HG02973 (cell line): ENCODE measurements around the gene TEDC2.
"Not testable (repeated sequence)": the region's sequence is repeated elsewhere in the genome, so short reads cannot be mapped to it uniquely, and the experiment has no call there.

ENCODE experiments used
- ATAC-seq: cut with Tn5 transposase; IDR thresholded peaks from one replicate; pipeline ENCODE4 v1.9.1; 2021; ENCODE audit warnings: moderate library complexity; ENCODE audit not compliant: unreplicated experiment

TEDC2 gene

DNA sequence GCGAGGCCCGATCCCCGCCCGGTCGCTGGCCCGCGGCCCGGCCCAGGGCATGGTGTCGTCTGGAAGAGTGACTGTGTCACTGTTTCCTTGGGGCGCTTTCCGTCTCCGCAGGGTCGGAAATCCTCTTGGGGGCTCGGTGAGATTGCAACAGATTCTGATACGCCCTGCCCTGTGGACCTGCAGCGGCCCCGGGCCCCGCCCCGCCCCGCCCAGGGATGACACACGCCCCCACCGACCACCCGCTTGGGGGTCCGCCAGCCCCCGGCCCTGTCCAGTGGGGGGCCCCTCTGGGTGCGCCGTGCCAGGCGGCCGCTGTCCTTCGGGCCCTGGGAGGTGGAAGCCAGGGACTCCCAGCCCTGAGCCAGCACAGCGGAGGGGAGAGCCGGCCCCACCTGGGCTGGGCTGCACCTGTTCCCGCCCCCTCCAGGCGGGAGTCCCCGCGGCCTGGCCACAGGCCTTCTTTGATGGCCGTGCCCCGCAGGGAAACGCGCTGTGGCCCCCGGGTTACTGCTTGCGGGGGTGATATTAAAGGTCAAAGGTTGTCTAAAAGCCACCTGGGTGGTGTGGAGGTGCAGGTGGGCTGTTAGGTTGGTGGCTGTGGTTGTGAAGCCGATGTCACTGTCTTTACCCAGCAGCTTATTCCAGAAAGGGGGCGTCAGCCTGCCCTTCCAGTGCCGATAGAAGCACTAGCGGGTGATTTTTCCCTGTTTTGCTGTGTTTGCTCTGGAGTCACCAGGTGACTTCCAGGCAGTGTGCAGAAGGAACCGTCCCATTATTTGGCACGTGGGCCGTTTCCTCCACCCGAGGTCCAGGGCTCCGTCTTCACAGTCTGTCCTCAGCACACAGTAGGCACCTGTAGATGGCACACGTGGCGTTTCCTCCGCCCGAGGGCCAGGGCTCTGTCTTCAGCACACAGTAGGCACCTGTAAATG, 15.8 kb downstream of the TEDC2 start:
- no peak for ATAC-seq

DNA sequence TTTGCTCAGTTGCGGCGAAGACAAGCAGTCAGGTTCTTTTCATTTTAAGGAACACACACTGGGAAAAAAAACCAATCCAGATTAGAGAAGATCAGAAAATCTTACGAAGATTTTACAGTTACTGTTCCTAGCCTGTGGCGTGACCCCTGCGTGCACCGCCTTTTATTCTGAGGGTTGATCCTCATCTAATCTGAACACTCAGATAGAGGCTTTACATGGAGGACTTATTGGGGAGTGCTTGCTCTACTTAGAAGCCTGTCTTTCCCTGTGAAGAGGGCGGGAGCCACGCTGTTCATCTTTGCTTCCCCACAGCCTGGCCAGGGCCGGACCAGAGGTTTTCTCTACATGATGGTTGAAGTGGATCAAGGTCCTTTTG, 16.4 kb downstream of the TEDC2 start:
- no peak for ATAC-seq

DNA sequence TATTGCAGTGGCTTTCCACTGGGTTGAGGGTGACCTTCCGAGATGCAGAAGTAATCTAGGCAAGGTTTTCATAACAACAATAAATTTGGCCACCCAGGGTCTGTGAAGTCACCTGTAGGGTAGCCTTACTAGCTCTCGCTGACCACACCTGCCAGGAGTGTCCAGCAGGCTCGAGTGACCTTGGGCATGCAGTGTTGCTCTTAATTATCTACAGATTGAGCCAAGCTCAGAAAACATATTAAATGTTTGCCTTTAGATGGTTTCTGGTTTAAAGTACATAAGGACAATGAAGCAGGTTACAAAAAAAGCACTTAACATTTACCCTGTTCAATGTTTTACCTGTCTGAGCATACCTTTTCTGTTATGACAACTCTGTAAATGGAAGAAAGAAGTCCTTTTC, 16.8 kb downstream of the TEDC2 start:
- no peak for ATAC-seq

DNA sequence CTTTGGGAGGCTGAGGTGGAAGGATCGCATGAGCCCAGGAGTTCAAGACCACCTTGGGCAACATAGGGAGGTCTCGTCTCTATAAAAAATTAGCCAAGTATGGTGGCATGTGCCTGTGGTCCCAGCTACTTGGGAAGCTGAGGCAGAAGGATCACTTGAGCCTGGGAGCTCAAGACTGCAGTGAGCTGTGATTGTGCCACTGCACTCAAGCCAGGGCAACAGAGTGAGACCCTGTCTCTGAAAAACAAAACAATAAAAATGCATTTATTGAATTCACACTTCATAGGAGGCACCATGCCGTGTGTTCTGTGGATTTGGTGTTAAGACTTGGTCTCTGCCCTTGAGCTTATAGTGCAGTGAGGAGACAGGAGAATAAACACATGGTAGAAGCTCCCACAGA, 17.4 kb downstream of the TEDC2 start:
- ATAC-seq, result no peak

DNA sequence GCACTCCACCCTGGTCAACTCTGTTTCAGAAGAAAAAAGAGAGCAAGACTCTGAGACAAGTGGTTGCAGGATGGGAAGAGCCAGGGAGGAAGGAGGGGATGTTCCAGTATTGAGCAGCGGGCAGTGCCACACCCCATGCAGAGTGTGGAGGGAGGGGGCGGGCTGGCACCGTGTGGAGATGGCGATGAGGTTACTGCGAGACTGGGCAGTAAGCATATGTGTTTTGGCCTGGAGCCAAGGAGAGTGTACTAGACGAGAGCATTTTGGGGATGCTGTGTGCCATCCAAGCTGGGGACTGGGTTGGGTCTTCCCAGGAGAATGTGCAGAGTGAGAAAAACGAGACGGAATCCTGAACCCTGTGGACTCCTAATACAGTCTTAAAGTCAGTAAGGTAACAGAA, 18.4 kb downstream of the TEDC2 start:
- no peak for ATAC-seq

DNA sequence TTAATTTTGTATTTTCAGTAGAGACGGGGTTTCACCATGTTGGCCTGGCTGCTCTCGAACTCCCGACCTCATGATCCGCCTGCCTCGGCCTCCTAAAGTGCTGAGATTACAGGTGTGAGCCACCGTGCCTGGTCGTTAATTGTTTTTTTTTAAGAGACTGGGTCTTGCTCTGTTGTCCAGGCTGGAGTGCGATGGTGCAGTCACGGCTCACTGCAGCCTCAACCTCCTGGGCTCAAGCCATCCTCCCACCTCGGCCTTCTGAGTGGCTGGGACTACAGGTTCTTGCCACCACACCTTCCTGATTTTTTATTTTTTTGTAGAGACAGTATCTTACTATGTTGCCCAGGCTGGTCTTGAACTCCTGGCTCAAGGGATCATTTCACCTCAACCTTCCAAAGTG, 20.1 kb downstream of the TEDC2 start:
- ATAC-seq, result not testable (repeated sequence)

DNA sequence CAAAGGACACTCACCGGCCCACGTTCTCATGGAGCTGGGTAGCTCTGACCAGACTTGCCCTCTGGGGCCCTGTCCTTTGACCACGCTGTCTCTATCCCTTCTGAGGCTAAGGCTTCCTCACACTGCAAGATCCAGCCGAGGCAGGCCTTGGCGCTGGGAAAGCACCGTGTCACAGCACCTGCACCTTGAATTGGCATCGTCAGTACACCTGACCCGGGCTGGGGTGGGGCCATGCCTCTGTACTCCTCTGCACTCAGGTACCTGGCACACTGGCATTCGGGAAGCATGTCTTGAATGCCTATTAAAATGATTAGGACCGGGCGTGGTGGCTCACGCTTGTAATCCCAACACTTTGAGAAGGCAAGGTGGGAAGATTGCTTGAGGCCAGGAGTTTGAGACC, 21.0 kb downstream of the TEDC2 start:
- no peak for ATAC-seq

DNA sequence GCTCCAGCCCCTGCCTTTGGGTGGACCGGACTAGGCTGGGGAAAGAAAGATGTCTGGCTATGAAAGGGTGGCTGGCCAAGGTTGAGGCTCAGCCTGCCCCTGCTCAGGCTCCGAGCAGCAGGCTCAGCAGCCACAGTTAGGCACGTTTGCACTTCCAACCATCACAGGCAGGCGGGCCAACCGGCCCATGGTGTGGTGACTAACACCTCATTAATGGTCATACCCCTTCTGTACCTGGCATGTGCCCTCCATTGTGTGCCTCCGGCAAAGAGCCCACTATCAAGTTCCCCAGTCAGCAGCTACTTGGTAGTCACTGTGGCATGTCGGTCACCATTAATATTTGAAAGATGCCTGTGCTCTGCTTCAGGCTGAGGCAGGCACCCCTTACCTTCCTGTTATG, 21.8 kb downstream of the TEDC2 start:
- no peak for ATAC-seq

DNA sequence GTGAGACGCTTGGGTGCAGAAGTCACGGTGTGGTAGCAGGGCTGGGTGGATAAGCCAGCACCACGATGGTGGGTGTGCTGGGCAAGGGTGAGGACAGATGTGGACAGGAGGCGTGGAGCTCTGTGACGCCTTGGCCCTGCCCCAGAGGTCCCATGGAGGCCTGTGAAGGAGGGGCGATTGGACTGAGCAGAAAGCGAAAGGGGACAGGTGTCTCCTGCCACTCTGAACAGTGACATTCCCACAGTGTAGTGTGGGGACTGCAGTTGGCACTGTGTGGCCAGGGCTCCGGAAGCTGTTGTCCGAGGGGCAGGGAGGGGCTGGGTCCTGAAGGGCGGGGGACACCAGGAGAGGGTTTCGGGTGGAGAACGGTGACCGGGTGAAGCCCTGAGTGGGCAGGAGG, 22.3 kb downstream of the TEDC2 start:
- no peak for ATAC-seq

DNA sequence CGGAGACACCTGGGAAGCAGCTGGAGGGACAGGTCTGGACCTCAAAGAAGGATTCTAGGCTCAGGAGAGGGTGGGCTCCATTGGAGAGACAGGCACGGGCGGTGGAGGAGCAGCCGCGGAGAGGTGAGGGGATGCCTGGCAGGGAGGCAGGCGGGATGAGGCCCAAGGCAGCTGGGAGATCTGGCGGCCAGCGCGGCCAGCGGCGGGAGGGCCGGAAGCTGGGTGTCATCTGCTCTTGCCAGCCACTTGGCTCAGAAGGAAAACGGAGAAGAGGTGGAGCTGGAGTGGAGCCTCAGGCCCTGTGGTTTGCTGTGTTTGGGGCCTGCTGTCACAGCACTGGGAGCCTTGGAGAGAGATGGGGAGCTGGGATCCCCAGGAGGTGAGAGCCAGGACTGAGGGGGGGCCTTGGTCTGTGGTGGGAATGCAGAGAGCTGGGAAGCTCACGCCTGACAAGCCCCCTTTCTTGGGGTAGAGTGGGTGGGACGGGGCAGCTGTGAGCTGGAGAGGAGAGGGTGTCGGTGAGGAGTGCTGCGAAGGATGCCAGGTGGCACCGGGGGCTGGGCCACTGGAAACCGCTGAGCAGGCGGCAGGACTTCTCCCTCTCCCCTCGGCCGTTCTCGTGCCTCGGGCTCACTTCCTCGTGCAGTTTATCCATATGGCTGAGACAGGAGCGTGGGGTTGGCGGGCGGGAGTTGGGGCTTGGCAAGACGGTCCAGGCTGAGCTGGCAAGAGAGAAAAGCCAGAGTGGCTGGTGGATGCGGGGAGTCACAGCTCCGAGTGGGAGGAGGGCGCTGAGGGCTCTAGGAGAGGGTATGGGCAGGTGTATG, 23.0 kb downstream of the TEDC2 start:
- no peak for ATAC-seq

DNA sequence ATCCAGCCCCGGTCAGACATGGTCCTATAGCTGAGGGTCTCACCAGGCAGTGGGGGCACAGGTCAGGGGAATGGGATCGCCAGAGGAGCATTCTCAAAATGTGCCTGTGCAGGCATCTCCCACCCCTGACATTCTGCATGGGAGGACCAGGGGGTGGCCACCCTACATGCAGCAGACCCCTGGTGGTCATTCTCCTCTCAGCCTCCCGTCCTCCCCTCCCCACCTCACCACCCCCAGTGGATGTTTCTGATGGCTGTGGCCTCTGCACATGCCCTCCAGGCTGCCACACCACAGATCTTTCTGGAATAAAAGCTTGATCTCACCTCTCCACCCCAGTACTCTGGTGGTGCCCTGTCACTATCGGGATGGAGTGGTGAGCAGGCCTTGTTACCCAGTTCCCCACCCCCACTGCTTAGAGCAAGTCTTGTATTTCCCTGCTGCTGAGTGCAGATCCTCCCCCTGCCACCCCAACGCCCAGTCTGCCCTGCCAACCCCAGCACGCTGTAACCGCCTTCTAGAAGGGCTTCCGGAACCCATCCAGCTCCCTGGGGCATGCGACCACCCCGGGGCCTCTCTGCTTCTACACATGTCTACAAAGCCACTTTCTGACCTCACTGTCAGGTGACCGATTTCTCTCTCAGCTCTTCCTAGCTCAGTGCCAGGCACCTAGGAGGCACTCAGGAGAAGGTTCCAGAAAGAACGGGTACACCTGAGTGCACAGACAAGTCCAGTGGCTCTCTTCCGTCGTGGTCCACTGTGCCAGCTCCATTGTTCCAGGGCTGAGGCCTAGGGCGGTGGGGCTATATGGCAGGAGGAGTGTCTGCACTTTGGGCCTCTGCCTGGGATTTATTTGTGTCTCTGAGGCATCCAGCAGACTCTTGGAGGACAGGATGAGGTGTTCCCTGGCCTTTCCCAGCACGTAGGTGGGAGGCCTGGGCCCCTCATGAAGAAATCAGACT, 24.3 kb downstream of the TEDC2 start:
- no peak for ATAC-seq

DNA sequence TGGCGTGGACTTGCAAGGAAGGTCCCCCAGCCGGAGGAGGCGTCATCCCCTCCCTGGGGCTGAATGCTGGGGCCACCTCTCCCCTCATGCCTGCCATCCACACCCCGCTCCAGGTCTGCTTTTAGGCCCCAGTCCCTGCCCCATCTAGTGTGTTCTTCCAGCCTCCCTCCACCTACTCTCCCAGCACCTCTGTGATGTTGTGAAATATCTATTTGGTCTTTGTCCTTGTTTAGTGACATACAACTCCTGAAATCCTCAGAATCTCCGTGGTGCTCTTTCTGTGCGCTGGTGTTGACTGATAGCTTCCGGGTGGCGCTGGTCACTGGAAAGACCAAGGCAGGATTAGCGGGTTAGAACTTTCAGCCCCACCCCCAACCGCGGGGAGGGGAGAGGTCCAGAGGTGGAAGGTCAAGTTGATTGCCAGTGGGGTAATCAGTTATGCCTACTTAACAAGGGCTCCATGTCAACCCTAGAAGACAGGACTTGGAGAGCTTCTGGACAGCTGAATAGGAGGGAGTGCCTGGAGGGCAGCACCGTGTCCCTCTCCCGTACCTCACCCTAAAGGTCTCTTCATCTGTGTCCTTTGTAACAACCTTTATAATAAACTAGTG, 25.1 kb downstream of the TEDC2 start:
- no peak for ATAC-seq

DNA sequence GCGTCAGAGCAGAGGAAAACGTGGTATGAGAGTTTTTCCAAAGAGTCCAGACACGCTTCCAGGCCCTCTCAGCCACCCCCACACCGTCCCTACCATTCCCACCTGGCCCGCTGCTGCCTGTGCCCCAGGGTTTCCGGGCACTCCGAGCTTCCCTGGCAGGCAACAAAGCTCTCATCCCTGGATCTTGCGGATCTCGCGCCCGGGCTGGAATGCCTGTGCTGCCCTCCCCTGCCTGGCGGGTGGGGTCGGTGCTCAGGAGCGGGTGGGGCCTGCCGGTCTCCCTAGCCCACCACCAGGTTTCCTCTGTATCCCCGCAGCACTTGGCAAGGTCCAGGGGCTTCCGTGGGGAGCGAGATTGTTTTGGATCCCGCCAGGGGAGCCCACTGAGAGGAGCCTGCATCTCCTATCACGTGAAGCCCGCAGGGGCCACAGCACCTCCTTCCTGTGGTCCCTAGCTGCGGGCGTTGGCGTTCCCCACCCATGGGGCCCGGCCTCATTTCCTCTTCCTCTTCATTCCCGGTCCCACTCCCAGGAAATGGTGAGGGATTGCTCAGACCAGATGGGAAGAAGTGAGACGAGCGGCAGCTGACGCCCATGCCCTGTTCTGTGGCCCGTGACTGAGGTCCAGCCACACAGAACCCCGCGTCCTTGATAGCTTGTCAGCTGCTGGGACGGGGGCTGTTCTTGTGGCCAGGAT, 26.1 kb downstream of the TEDC2 start:
- no peak for ATAC-seq

DNA sequence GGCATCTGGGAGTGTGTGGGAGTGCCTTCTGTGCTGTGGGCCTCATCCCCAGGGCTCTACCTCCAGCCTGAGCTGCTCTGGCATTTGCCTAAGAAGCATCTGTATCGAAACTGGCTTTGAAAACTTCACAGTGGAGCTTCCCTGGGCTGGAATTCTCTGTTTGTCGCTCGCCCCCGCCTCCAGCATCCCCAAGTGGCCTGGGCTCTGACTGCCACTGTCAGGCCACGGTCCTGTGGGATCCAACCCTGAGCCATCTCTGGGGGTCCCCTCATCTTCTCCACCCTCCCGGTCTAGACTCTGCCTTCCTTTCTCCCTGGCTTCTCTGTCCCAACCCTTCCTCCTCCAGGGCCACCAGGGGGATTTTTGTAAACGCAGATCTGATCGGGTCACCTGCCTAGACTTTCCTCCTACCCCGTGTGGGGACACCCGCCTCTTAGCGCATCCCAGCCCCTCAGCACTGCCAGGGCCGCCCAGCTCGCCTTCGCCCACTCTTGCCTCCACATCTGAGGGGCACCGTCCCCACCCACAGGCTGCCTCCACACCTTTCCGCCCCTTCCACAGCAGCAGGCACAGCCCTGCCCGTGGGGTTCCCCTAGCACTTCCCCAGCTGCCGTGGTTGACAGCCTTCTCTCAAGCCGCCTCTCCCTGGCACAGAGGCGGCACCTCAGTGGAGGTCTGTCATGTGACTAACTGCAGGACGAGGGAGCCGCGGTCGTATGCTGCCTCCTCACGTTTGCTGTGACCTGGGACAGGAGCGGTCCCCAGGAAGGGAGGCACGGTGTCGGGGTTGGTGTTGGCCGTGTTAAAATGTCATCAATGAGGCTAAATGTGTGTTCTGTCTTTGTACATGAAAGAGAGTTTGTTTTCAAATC, 27.0 kb downstream of the TEDC2 start:
- ATAC-seq, result no peak

DNA sequence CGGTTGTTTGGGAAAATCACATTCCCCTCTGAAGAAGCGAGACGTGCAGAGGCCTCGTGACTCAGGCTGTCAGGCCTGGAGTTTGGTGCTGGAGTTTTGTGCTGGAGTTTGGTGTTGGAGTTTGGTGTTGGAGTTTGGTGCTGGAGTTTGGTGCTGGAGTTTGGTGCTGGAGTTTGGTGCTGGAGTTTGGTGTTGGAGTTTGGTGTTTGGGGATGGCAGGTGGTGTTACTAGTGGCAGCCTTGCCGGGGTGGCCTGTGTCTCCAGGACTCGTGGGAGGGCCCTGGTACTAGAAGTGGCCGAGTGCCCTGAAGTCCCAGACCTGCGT, 27.6 kb downstream of the TEDC2 start:
- ATAC-seq, result no peak

DNA sequence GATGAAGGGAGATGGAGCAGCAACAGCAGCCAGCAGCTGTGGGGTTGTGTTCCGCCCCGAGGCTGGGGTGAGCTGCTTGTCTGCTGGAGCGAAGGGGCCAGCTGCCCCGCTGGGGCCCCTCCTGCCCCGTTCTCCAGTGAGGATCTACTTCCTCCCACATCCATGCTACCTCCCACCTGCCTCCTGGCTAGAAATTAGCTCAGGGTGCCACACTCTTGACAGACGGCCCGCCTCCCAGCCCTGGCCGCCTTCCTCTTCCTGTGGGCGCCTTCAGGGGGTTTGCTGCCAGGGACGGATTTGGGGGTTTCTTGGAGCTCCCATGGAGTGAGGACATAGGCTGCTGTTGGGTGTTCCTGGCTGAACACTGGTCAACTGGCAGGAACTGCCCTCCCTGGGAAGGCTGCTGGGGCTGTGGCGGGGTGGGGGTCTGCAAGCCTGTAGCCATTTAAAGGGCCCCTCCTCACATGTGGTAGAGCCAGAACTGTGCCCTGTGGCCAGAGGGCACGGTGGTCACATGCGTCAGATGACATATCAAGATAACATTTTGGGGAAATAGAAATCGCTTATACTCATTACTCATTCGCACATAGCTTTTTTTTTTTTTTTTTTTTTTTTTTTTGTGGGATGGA, 28.1 kb downstream of the TEDC2 start:
- no peak for ATAC-seq

DNA sequence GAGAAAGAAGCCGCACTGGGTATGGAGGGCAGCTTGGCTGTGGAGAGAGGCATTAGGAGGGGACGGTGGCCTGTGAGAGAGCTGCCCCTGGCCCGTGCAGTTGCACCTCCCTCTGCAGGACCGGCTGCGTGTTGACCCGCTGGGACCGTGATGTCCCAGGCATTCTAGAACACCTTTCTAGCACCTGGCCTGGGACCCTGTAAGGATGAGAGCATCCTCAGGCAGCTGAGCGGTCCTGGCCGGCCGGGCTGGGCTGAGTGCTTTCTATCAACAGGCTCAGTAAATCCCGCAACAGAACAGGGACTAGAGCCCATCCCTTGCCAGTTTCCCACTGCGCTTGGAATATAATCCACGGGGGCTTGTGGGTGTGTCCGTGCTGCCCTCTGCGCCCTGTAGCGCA, 29.7 kb downstream of the TEDC2 start:
- no peak for ATAC-seq

DNA sequence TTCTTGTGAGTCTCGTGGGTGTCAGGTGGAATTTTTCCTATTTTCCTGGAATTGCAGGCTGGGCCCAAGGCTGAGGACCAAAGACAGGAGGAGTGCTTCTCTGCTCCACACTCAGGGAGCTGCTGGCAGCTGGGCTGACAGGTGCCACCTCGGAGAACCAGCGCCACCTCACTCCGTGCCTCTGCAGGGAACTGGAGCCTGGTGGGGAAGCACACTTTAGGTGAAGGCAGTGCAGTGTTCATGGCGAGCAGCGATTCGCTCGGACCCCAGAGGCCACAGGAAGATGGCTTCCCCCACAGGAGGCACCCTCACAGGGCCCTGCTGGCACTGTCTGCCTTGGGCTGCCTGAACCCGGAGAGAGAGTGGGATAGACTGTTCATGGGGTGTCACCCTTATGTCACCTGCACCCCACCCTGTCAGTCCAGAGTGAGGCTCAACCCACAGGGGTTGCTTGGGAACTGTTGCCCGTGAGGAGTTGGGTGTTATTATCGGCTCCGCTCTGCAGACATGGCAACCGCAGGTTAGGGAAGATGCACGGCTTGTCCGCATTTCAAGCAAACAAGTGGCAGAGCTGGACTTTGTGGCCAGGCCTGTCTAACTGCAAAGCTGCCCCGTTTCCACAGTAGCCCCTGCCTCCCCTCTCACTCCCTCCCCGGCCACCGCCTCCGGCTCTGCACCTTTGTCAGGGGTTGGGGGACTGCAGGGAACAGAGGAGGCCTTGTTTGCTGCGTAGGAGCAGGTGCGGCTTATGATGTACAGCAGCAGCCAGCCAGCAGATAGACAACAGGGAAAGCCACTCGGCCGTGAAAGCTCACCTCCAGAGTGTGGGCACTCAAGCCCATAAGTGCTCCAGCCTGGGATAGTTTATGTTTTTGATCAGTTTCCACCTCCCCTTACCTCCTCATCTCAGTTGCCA, 30.5 kb downstream of the TEDC2 start:
- ATAC-seq, result no peak
